CD14-positive monocyte (primary cell): Measurements from ENCODE around the gene MYNN. TPM values are rescaled to one million over a fixed set of nuclear protein-coding genes. Genes with fewer than 3 reads are reported as not detected.
A peak's percentile ranks its signal among the peaks of the same experiment; 100 is the strongest.

Experiments
- DNase-seq, 3 donors: peaks; one replicate each; pipeline ENCODE4 v3.0.0-alpha.2; 2011 to 2022
- H2AFZ ChIP-seq: 2 replicates; pipeline ENCODE4 v1.6.0; 2012; ENCODE audit warnings: mild to moderate bottlenecking, low read depth, low read length, inconsistent platforms; ENCODE audit not compliant: insufficient read depth, poor library complexity, severe bottlenecking
- H3K27ac ChIP-seq, 2 donors: 1 replicate in 1 of 2; 2 replicates in 1 of 2; pipeline ENCODE4 v1.5.1; 2012 to 2013; ENCODE audit warnings: low read length in 2 of 2, control low read depth in 1 of 2, inconsistent platforms in 1 of 2, low read depth in 1 of 2, mild to moderate bottlenecking in 1 of 2
- H3K27me3 ChIP-seq, 2 donors: one replicate each; pipeline versions ENCODE4 v1.6.0 to v1.6.1; 2011 to 2013; ENCODE audit warnings: low read length in 2 of 2; ENCODE audit not compliant: control insufficient read depth in 2 of 2, insufficient read depth in 2 of 2
- H3K36me3 ChIP-seq, 2 donors: replicated peaks in 1 of 2; 1 replicate in 1 of 2; 2 replicates in 1 of 2; pipeline versions ENCODE4 v1.5.1 to v1.6.1; 2012 to 2013; ENCODE audit warnings: low read length in 2 of 2, control low read depth in 1 of 2, inconsistent platforms in 1 of 2, mild to moderate bottlenecking in 1 of 2; ENCODE audit not compliant: insufficient read depth in 2 of 2, control insufficient read depth in 1 of 2
- H3K4me1 ChIP-seq, 2 donors: 1 replicate in 1 of 2; 2 replicates in 1 of 2; pipeline versions ENCODE4 v1.5.1 to v1.6.1; 2012 to 2013; ENCODE audit warnings: low read length in 2 of 2, control low read depth in 1 of 2, inconsistent platforms in 1 of 2, mild to moderate bottlenecking in 1 of 2, moderate library complexity in 1 of 2; ENCODE audit not compliant: insufficient read depth in 2 of 2, control insufficient read depth in 1 of 2
- H3K4me2 ChIP-seq: replicated peaks from 2 replicates; pipeline ENCODE3; 2012; ENCODE audit warnings: low read length, moderate library complexity, mild to moderate bottlenecking; ENCODE audit not compliant: poor library complexity, severe bottlenecking; ENCODE audit errors: extremely low read depth
- H3K4me3 ChIP-seq, 3 experiments: fragments of 200-600 bp in 1 of 3; sonication (generic) in 1 of 3; replicated peaks in 1 of 3; 1 replicate in 2 of 3; 2 replicates in 1 of 3; pipeline ENCODE4 v1.5.1; 2011 to 2013; ENCODE audit warnings: low read length in 3 of 3, mild to moderate bottlenecking in 3 of 3, control low read depth in 2 of 3, low read depth in 2 of 3, inconsistent platforms in 1 of 3, moderate library complexity in 1 of 3
- H3K79me2 ChIP-seq: 2 replicates; pipeline ENCODE4 v1.6.0; 2012; ENCODE audit warnings: mild to moderate bottlenecking, control low read depth, inconsistent platforms, low read length, moderate library complexity; ENCODE audit not compliant: insufficient read depth
- H3K9ac ChIP-seq: 2 replicates; pipeline ENCODE4 v1.6.0; 2017; ENCODE audit warnings: low read length, mild to moderate bottlenecking; ENCODE audit not compliant: insufficient read depth, poor library complexity, severe bottlenecking
- H3K9me3 ChIP-seq, 2 donors: replicated peaks in 1 of 2; 1 replicate in 1 of 2; 2 replicates in 1 of 2; pipeline versions ENCODE4 v1.5.1 to v1.6.1; 2012 to 2013; ENCODE audit warnings: low read length in 2 of 2, control low read depth in 1 of 2; ENCODE audit not compliant: control insufficient read depth in 1 of 2, insufficient read depth in 1 of 2
- H4K20me1 ChIP-seq: 2 replicates; pipeline ENCODE4 v1.6.0; 2012; ENCODE audit warnings: mild to moderate bottlenecking, low read length, control low read depth, moderate library complexity; ENCODE audit not compliant: insufficient read depth
- H3K27ac Mint-ChIP-seq, 7 donors: one replicate each; pipeline ENCODE4 v1.8.0; 2020; ENCODE audit warnings: mild to moderate bottlenecking in 7 of 7, mixed read lengths in 7 of 7, moderate library complexity in 6 of 7, inconsistent platforms in 2 of 7
- H3K27me3 Mint-ChIP-seq, 3 donors: one replicate each; pipeline ENCODE4 v1.8.0; 2021 to 2022; ENCODE audit warnings: low read depth in 3 of 3, mild to moderate bottlenecking in 3 of 3, mixed read lengths in 3 of 3, moderate library complexity in 3 of 3, inconsistent platforms in 1 of 3
- H3K36me3 Mint-ChIP-seq, 2 donors: one replicate each; pipeline ENCODE4 v1.8.0; 2020; ENCODE audit warnings: mixed read lengths in 2 of 2, inconsistent platforms in 1 of 2, mild to moderate bottlenecking in 1 of 2
- H3K4me1 Mint-ChIP-seq: one replicate; pipeline ENCODE4 v1.8.0; 2020; ENCODE audit warnings: mild to moderate bottlenecking, mixed read lengths
- H3K4me3 Mint-ChIP-seq, 2 donors: one replicate each; pipeline ENCODE4 v1.8.0; 2020; ENCODE audit warnings: mild to moderate bottlenecking in 2 of 2, mixed read lengths in 2 of 2, moderate library complexity in 1 of 2
- H3K9me3 Mint-ChIP-seq, 7 donors: one replicate each; pipeline ENCODE4 v1.8.0; 2020 to 2022; ENCODE audit warnings: mixed read lengths in 7 of 7, mild to moderate bottlenecking in 6 of 7, moderate library complexity in 6 of 7, inconsistent platforms in 2 of 7
- WGBS: methylation state at CpG from one replicate; pipeline ENCODE4 v1.1.5; 2013; ENCODE audit warnings: missing lambda C conversion rate; ENCODE audit not compliant: insufficient coverage; 5-methylcytosine and 5-hydroxymethylcytosine counted together
- intact Hi-C, 2 donors: fragments of 100-400 bp; cut with micrococcal nuclease; formaldehyde crosslinking; loops; one replicate each; pipeline versions ENCODE4 v1.15.0 to v1.15.1; 2023
- polyA plus RNA-seq, 3 donors: library from polyadenylated mRNA; depleted of rRNA in 1 of 3; unstranded in 2 of 3; stranded (reverse) in 1 of 3; fragments of 300-500 nt in 2 of 3; fragments of >200 nt in 1 of 3; fragmentation: Illumina TruSeq in 2 of 3; gene quantifications; 1 replicate in 2 of 3; 2 replicates in 1 of 3; pipeline ENCODE4 v1.2.3, GENCODE V29; 2012 to 2021
- TF ChIP-seq, protein P1 (sequence below): fragments of 200-600 bp; IDR thresholded peaks from one replicate; pipeline ENCODE4 v1.8.0; 2022; ENCODE audit warnings: antibody characterized with exemption, mild to moderate bottlenecking

MYNN gene
- polyA plus RNA-seq, 3 donors: 6.3 to 9.0 (median 8.7) TPM

DNA sequence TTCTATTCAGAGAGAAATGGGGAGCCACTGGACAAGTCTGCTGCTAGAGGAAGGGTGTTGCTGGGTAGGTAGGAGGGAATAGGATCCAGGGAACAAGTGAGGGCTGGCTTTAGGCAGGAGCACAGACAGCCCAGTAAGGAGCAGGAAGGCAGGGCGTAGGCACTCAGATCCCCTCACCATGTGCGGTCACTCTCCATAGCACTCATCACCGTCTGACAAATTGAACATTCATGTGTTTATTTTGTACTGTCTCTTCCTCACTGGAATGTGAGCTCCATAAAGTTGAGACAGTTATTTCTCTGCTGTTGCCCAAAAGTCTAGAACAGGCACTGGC, 63.7 kb downstream of the MYNN start:
- no peak overlapping the region for H3K4me2 ChIP-seq
- WGBS: 100% methylated on average over 1 of the region's 3 CpGs
- no peak overlapping the region for H3K27ac ChIP-seq
- H3K9me3 Mint-ChIP-seq: peaks cover 0 to 2% (median 0%) of the 10 kb centered on the region in 7 donors
- DNase-seq: no peak
- H3K27ac Mint-ChIP-seq: peak overlapping the region in 1 of 7 donors; percentile 29
- no peak overlapping the region for H3K4me3 Mint-ChIP-seq
- TF ChIP-seq, protein P1, sequence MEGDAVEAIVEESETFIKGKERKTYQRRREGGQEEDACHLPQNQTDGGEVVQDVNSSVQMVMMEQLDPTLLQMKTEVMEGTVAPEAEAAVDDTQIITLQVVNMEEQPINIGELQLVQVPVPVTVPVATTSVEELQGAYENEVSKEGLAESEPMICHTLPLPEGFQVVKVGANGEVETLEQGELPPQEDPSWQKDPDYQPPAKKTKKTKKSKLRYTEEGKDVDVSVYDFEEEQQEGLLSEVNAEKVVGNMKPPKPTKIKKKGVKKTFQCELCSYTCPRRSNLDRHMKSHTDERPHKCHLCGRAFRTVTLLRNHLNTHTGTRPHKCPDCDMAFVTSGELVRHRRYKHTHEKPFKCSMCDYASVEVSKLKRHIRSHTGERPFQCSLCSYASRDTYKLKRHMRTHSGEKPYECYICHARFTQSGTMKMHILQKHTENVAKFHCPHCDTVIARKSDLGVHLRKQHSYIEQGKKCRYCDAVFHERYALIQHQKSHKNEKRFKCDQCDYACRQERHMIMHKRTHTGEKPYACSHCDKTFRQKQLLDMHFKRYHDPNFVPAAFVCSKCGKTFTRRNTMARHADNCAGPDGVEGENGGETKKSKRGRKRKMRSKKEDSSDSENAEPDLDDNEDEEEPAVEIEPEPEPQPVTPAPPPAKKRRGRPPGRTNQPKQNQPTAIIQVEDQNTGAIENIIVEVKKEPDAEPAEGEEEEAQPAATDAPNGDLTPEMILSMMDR: no peak
- intact Hi-C loops: no loop called here
- H3K4me3 ChIP-seq: no peak overlapping the region
- H3K27me3 Mint-ChIP-seq: peaks cover 3 to 6% (median 5%) of the 10 kb centered on the region in 3 donors
- H2AFZ ChIP-seq: no peak overlapping the region
- H3K4me1 ChIP-seq: peaks cover 0 to 3% of the 10 kb centered on the region in 2 donors
- no peaks in the 10 kb centered on the region for H3K9me3 ChIP-seq
- no peaks in the 10 kb centered on the region for H3K27me3 ChIP-seq
- H3K36me3 ChIP-seq: no peaks in the 10 kb centered on the region
- H3K79me2 ChIP-seq: no peaks in the 10 kb centered on the region
- peaks cover 13% of the 10 kb centered on the region for H3K4me1 Mint-ChIP-seq
- no peak overlapping the region for H3K9ac ChIP-seq
- no peaks in the 10 kb centered on the region for H3K36me3 Mint-ChIP-seq
- H4K20me1 ChIP-seq: no peaks in the 10 kb centered on the region

DNA sequence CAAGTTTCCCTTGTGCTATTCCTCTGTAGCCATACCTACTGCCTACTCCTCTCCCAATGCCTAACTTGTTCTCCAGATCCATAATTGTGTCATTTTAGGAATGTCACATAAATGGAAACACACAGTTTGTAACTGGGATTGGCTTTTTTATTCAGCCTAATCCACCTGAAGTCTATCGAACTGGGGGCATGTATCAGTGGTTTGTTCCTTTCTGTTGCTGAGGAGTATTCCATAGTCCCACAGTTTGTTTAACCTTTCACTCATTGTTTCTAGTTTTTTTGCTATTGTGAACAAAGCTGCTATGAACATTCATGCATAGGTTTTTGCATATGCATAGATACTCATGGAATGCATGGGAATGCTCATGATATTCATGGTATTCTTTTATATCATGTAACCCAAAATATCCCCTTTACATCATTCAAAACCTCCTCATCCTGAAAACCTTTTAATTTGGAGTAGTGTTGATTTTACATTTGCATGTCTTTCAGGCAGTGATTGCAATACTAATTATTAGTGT, 65.4 kb downstream of the MYNN start:
- WGBS: no CpG with 5 or more reads among the region's 1 CpG

More for the DNA sequence above, 65.4 kb downstream of the MYNN start:
- Mint-ChIP-seq H3K9me3 (peaks cover 0 to 2% (median 0%) of the 10 kb centered on the region in 7 donors), H3K4me1 (peaks cover 21% of the 10 kb centered on the region), H3K4me3 (no peak overlapping the region), H3K27me3 (peaks cover 3 to 6% (median 5%) of the 10 kb centered on the region in 3 donors), H3K36me3 (no peaks in the 10 kb centered on the region), H3K27ac (no peak overlapping the region)
- no peak overlapping the region for H3K4me2 ChIP-seq
- H3K79me2 ChIP-seq: no peaks in the 10 kb centered on the region
- H4K20me1 ChIP-seq: no peaks in the 10 kb centered on the region
- H3K27ac ChIP-seq: no peak overlapping the region
- peaks cover 7 to 8% of the 10 kb centered on the region in 2 donors for H3K4me1 ChIP-seq
- no peak overlapping the region for H3K4me3 ChIP-seq
- H3K9ac ChIP-seq: no peak overlapping the region
- H2AFZ ChIP-seq: no peak overlapping the region
- no peaks in the 10 kb centered on the region for H3K9me3 ChIP-seq
- TF ChIP-seq, protein P1: no peak
- no peaks in the 10 kb centered on the region for H3K27me3 ChIP-seq
- no peaks in the 10 kb centered on the region for H3K36me3 ChIP-seq
- no peak for DNase-seq
- intact Hi-C loops: no loop called here

Other genes with a start within 250 kb of the MYNN start
- gene MECOM, start 109.7 kb upstream of the MYNN start, polyA plus RNA-seq: not detected
- gene TERC, start 8.3 kb upstream of the MYNN start, polyA plus RNA-seq: under 1 TPM in 2 of 3 donors, not detected in 1; 0.33 to 0.76 TPM
- gene ACTRT3, start 3.8 kb upstream of the MYNN start, polyA plus RNA-seq: under 1 TPM in 2 of 3 donors, not detected in 1; 0.03 to 0.08 TPM
- not detected for gene LRRIQ4, start 39.5 kb downstream of the MYNN start, polyA plus RNA-seq
- under 1 TPM; 0.25 to 0.61 (median 0.43) TPM for gene LRRC34, start 39.5 kb downstream of the MYNN start, polyA plus RNA-seq
- not detected for gene LRRC31, start 96.5 kb downstream of the MYNN start, polyA plus RNA-seq
- not detected for gene SAMD7, start 138.2 kb downstream of the MYNN start, polyA plus RNA-seq
- 100 to 1,000 TPM in 1 of 3 donors, 10 to 100 TPM in 2; 15.6 to 117 (median 95.2) TPM for gene SEC62, start 193.4 kb downstream of the MYNN start, polyA plus RNA-seq